ENCODE measurements around the gene SLC34A3.

Gene SLC34A3

GRCh38 chr9:137230705-137231371 lies at the start of gene SLC34A3:
Gene SLC34A3, plus strand, starts transcription at chr9:137230901. Its CDS starts 802 bp downstream, at chr9:137231703.
- no peak for DNase-seq (ENCODE audit: low read depth)

- no peak for DNase-seq (ENCODE audit: low read depth)
These were observed 49.0 kb upstream of the SLC34A3 start for GRCh38 chr9:137181680-137182079.

- no peak for DNase-seq (ENCODE audit: low read depth)
These were observed 47.9 kb upstream of the SLC34A3 start for GRCh38 chr9:137182836-137183235.

GRCh38 chr9:137183980-137184595 lies 46.6 kb upstream of the SLC34A3 start:
- no peak for DNase-seq (ENCODE audit: low read depth)

- no peak for DNase-seq (ENCODE audit: low read depth)
These were observed 45.6 kb upstream of the SLC34A3 start for GRCh38 chr9:137184881-137185660.

- DNase-seq (ENCODE audit: low read depth), result no peak
These were observed 44.8 kb upstream of the SLC34A3 start for GRCh38 chr9:137185921-137186320.

- no peak for DNase-seq (ENCODE audit: low read depth)
These were observed 44.3 kb upstream of the SLC34A3 start for GRCh38 chr9:137186385-137186784.

- no peak for DNase-seq (ENCODE audit: low read depth)
These were observed 43.3 kb upstream of the SLC34A3 start for GRCh38 chr9:137187386-137187785.

- no peak for DNase-seq (ENCODE audit: low read depth)
These were observed 42.6 kb upstream of the SLC34A3 start for GRCh38 chr9:137188086-137188489.

- peak; percentile 88 for DNase-seq (ENCODE audit: low read depth)
These were observed 42.0 kb upstream of the SLC34A3 start, which contains the start of the genes ANAPC2 and SSNA1 for GRCh38 chr9:137188490-137189296. Gene ANAPC2, minus strand, starts transcription at chr9:137188560. Its CDS starts 28 bp downstream, at chr9:137188532. Gene SSNA1, plus strand, starts transcription at chr9:137188676. Its CDS starts 51 bp downstream, at chr9:137188727.

GRCh38 chr9:137189297-137190295 lies 41.1 kb upstream of the SLC34A3 start:
- no peak for DNase-seq (ENCODE audit: low read depth)

GRCh38 chr9:137190315-137190856 lies 40.3 kb upstream of the SLC34A3 start:
- no peak for DNase-seq (ENCODE audit: low read depth)

GRCh38 chr9:137191245-137191644 lies 39.5 kb upstream of the SLC34A3 start:
- DNase-seq (ENCODE audit: low read depth), result no peak

- DNase-seq (ENCODE audit: low read depth), result no peak
These were observed 38.8 kb upstream of the SLC34A3 start for GRCh38 chr9:137191691-137192447.

- no peak for DNase-seq (ENCODE audit: low read depth)
These were observed 38.3 kb upstream of the SLC34A3 start for GRCh38 chr9:137192448-137192780.

- DNase-seq (ENCODE audit: low read depth), result no peak
These were observed 37.8 kb upstream of the SLC34A3 start for GRCh38 chr9:137192859-137193258.

GRCh38 chr9:137193771-137194170 lies 36.9 kb upstream of the SLC34A3 start:
- no peak for DNase-seq (ENCODE audit: low read depth)

- DNase-seq (ENCODE audit: low read depth), result no peak
These were observed 36.3 kb upstream of the SLC34A3 start for GRCh38 chr9:137194388-137194787.

GRCh38 chr9:137194909-137195308 lies 35.8 kb upstream of the SLC34A3 start:
- DNase-seq (ENCODE audit: low read depth), result no peak

Data from iris pigment epithelial cell (primary cell).